Hepatocyte (in vitro differentiated cells): ENCODE measurements around the gene ADAM12. TPM values are rescaled to one million over a fixed set of nuclear protein-coding genes. Genes with fewer than 3 reads are reported as not detected.

Experiments
- DNase-seq: peaks from one replicate; pipeline ENCODE4 v3.0.0-alpha.2; 2016; ENCODE audit warnings: low spot score
- H2AFZ ChIP-seq: fragments of 200-600 bp; sonication (generic); 2 replicates; pipeline ENCODE4 v1.6.0; 2016; ENCODE audit warnings: antibody characterized with exemption, mild to moderate bottlenecking
- H3K27ac ChIP-seq: fragments of 200-600 bp; sonication (generic); 2 replicates; pipeline ENCODE4 v1.5.1; 2016; ENCODE audit warnings: mild to moderate bottlenecking
- H3K27me3 ChIP-seq: fragments of 200-600 bp; sonication (generic); 2 replicates; pipeline ENCODE4 v1.6.1; 2016
- H3K36me3 ChIP-seq: fragments of 200-600 bp; sonication (generic); replicated peaks from 2 replicates; pipeline ENCODE4 v1.5.1; 2016; ENCODE audit warnings: low read depth; ENCODE audit not compliant: insufficient read depth
- H3K4me1 ChIP-seq: fragments of 200-600 bp; sonication (generic); 2 replicates; pipeline ENCODE4 v1.5.1; 2016; ENCODE audit warnings: mild to moderate bottlenecking, moderate library complexity; ENCODE audit not compliant: insufficient read depth
- H3K4me2 ChIP-seq: fragments of 200-600 bp; sonication (generic); 2 replicates; pipeline ENCODE4 v1.6.0; 2016
- H3K4me3 ChIP-seq: fragments of 200-600 bp; sonication (generic); 2 replicates; pipeline ENCODE4 v1.5.1; 2016; ENCODE audit warnings: mild to moderate bottlenecking
- H3K79me2 ChIP-seq: fragments of 200-600 bp; sonication (generic); 2 replicates; pipeline ENCODE4 v1.6.0; 2017; ENCODE audit warnings: mild to moderate bottlenecking
- H3K9me2 ChIP-seq: fragments of 200-600 bp; sonication (generic); replicated peaks from 2 replicates; pipeline ENCODE4 v1.6.0; 2017; ENCODE audit warnings: mild to moderate bottlenecking; ENCODE audit not compliant: insufficient read depth
- H3K9me3 ChIP-seq: fragments of 200-600 bp; sonication (generic); 2 replicates; pipeline ENCODE4 v1.5.1; 2016; ENCODE audit warnings: low read depth, mild to moderate bottlenecking
- H4K20me1 ChIP-seq: fragments of 200-600 bp; sonication (generic); 2 replicates; pipeline ENCODE4 v1.6.0; 2016; ENCODE audit warnings: mild to moderate bottlenecking; ENCODE audit not compliant: insufficient read depth, poor library complexity, severe bottlenecking
- CTCF ChIP-seq: fragments of 200-600 bp; sonication (generic); IDR thresholded peaks from 2 replicates; pipeline ENCODE4 v1.5.1; 2016; ENCODE audit warnings: antibody characterized with exemption, mild to moderate bottlenecking; ENCODE audit not compliant: poor library complexity
- EZH2 ChIP-seq: fragments of 200-600 bp; sonication (generic); IDR thresholded peaks from 2 replicates; pipeline ENCODE4 v1.6.1; 2016; ENCODE audit warnings: antibody characterized with exemption, mild to moderate bottlenecking, borderline replicate concordance
- EZH2phosphoT487 ChIP-seq: fragments of 200-600 bp; sonication (generic); IDR thresholded peaks from one replicate; pipeline ENCODE4 v1.6.1; 2018; ENCODE audit warnings: antibody characterized with exemption, mild to moderate bottlenecking, low read depth, moderate library complexity; ENCODE audit not compliant: unreplicated experiment, severe bottlenecking
- WGBS: methylation state at CpG from one replicate; pipeline ENCODE4 v1.1.6; 2016; ENCODE audit warnings: low lambda C conversion rate; ENCODE audit errors: missing lambda C conversion rate; 5-methylcytosine and 5-hydroxymethylcytosine counted together
- polyA plus RNA-seq: library from polyadenylated mRNA; unstranded; fragments of >200 nt; fragmentation: Nextera tagmentation; extraction: Ambion mirVana; gene quantifications from 2 replicates; pipeline ENCODE4 v1.2.1, GENCODE V29; 2016
- total RNA-seq: library from RNA; depleted of rRNA; stranded (reverse); fragments of >200 nt; gene quantifications from 2 replicates; pipeline ENCODE4 v1.2.3, GENCODE V29; 2014

The ADAM12 gene
- total and polyA plus RNA-seq, 2 experiments from 2014 or later, result 4.9 to 11.3 TPM

- no peak for DNase-seq
- TF ChIP-seq EZH2phosphoT487, result no peak
- Histone ChIP-seq H3K4me1 (peaks cover 5% of the 10 kb centered on the region), H3K9me2 (no peaks in the 10 kb centered on the region), H3K36me3 (no peaks in the 10 kb centered on the region), H4K20me1 (no peaks in the 10 kb centered on the region), H3K9me3 (no peaks in the 10 kb centered on the region), H3K4me2 (no peak overlapping the region), H3K4me3 (no peak overlapping the region), H3K27me3 (no peaks in the 10 kb centered on the region), H3K27ac (no peak overlapping the region), H2AFZ (no peak overlapping the region), H3K79me2 (no peaks in the 10 kb centered on the region)
- 94% methylated on average over 8 of the region's 8 CpGs for WGBS
Measured at GRCh38 chr10:126104767-126105166, 283.5 kb downstream of the ADAM12 start.

GRCh38 chr10:126102636-126103035 is 285.6 kb downstream of the ADAM12 start:
- no peaks in the 10 kb centered on the region for H4K20me1 ChIP-seq
- H3K4me3 ChIP-seq, result no peak overlapping the region
- no peak for DNase-seq
- no peaks in the 10 kb centered on the region for H3K9me3 ChIP-seq
- H3K79me2 ChIP-seq, result no peaks in the 10 kb centered on the region
- no peak for TF ChIP-seq EZH2phosphoT487
- TF ChIP-seq CTCF, result no peak
- no peak for TF ChIP-seq EZH2
- H3K27me3 ChIP-seq, result no peaks in the 10 kb centered on the region
- no peak overlapping the region for H3K4me2 ChIP-seq
- H3K9me2 ChIP-seq, result no peaks in the 10 kb centered on the region
- no peaks in the 10 kb centered on the region for H3K4me1 ChIP-seq
- no peaks in the 10 kb centered on the region for H3K36me3 ChIP-seq
- WGBS, result 87% methylated on average over 9 of the region's 9 CpGs
- no peak overlapping the region for H3K27ac ChIP-seq
- H2AFZ ChIP-seq, result no peak overlapping the region

- no peaks in the 10 kb centered on the region for H3K36me3 ChIP-seq
- H3K27ac ChIP-seq, result no peak overlapping the region
- H2AFZ ChIP-seq, result no peak overlapping the region
- WGBS, result 93% methylated on average over 4 of the region's 4 CpGs
- H3K4me3 ChIP-seq, result no peak overlapping the region
- no peak for DNase-seq
- H3K4me2 ChIP-seq, result no peak overlapping the region
- no peaks in the 10 kb centered on the region for H4K20me1 ChIP-seq
- TF ChIP-seq EZH2phosphoT487 (no peak), EZH2 (no peak), CTCF (no peak)
- H3K27me3 ChIP-seq, result no peaks in the 10 kb centered on the region
- no peaks in the 10 kb centered on the region for H3K9me3 ChIP-seq
- H3K9me2 ChIP-seq, result no peaks in the 10 kb centered on the region
- no peaks in the 10 kb centered on the region for H3K79me2 ChIP-seq
- H3K4me1 ChIP-seq, result no peaks in the 10 kb centered on the region
Measured at GRCh38 chr10:126101736-126102135, 286.5 kb downstream of the ADAM12 start.

- Histone ChIP-seq H3K36me3 (no peaks in the 10 kb centered on the region), H3K4me3 (no peak overlapping the region), H3K27me3 (no peaks in the 10 kb centered on the region), H3K79me2 (no peaks in the 10 kb centered on the region), H3K4me2 (no peak overlapping the region), H2AFZ (no peak overlapping the region), H3K9me2 (no peaks in the 10 kb centered on the region), H3K27ac (no peak overlapping the region), H4K20me1 (no peaks in the 10 kb centered on the region), H3K4me1 (no peaks in the 10 kb centered on the region), H3K9me3 (no peaks in the 10 kb centered on the region)
- TF ChIP-seq EZH2phosphoT487 (no peak), EZH2 (no peak), CTCF (no peak)
- no peak for DNase-seq
- WGBS, result 72% methylated on average over 1 of the region's 1 CpG
Measured at GRCh38 chr10:126101325-126101724, 287.0 kb downstream of the ADAM12 start.
